Tibial artery (tissue), 4 donors: ENCODE data around the gene FBXO38.

Experiments used
- DNase-seq, 2 donors: peaks; one replicate each; pipeline ENCODE4 v3.0.0-alpha.2; 2019
- H3K27ac ChIP-seq, 2 donors: fragments of 200-600 bp; sonication (generic) in 1 of 2; 1 replicate in 1 of 2; 2 replicates in 1 of 2; pipeline ENCODE4 v1.5.1; 2018 to 2019; ENCODE audit warnings: mild to moderate bottlenecking in 1 of 2
- H3K27me3 ChIP-seq, 2 donors: fragments of 200-600 bp; sonication (generic) in 1 of 2; one replicate each; pipeline versions ENCODE4 v1.5.1 to v1.6.0; 2016 to 2019
- H3K36me3 ChIP-seq, 3 donors: fragments of 200-600 bp; sonication (generic) in 2 of 3; one replicate each; pipeline ENCODE4 v1.5.1; 2016 to 2019; ENCODE audit warnings: mild to moderate bottlenecking in 2 of 3
- H3K4me1 ChIP-seq, 4 donors: fragments of 200-600 bp; sonication (generic) in 2 of 4; 1 replicate in 3 of 4; 2 replicates in 1 of 4; pipeline ENCODE4 v1.5.1; 2016 to 2019
- H3K4me3 ChIP-seq, 2 donors: fragments of 200-600 bp; sonication (generic) in 1 of 2; 1 replicate in 1 of 2; 2 replicates in 1 of 2; pipeline ENCODE4 v1.5.1; 2018 to 2019; ENCODE audit warnings: mild to moderate bottlenecking in 2 of 2
- H3K9me3 ChIP-seq, 3 donors: fragments of 200-600 bp; sonication (generic) in 1 of 3; one replicate each; pipeline ENCODE4 v1.5.1; 2016 to 2019
- intact Hi-C: fragments of 100-400 bp; cut with DNase I; formaldehyde crosslinking; loops from one replicate; pipeline ENCODE4 v1.15.0; 2023; ENCODE audit warnings: low total_unique reads
- TF ChIP-seq, protein P1 (sequence below), 2 experiments: fragments of 200-600 bp in 1 of 2; fragments of 450-650 bp in 1 of 2; IDR thresholded peaks; one replicate each; pipeline ENCODE4 v1.5.1; 2017 to 2019; ENCODE audit warnings: antibody characterized with exemption in 2 of 2, mild to moderate bottlenecking in 1 of 2, moderate library complexity in 1 of 2

Gene FBXO38

DNA sequence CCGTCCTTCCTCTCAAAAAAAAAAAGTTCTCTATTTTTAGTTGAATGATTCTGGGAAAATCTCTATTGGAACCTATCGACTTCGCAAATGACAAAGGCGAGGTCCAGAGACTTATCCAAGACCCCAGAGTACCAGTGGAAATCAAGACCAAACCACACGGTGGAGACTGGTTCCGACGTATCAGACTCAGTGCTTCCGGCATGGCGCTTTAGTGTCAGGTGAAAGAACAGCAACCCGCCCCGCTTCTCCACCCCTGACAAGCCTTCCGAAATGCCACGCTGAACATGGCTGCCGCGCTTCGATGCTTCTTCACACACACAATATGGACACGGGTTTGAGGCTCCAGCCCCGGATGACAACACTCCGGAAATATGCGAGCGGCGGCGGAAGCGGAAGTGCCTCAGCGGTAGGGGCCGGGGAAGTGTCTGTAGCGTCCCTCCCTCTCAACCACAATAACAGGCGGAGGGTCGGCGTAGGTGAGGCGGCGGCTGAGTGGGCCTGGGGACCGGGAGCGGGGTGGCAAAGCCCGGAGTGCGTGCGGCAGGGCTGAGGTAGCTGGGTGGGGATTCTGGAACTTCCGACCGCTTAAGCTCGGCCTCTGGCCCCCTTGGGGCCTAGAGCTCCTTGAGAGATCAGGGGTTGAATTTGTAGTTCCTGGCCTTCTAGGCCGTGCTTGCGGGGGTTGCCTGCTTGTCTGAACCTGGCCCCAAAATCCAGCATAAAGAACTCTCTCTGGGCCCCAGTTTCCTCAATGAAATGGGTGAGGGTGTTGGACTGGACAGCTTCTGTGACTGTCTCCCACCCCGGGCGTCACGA is at the start of gene FBXO38:
Gene FBXO38, plus strand, starts transcription at position 395 of the 816 bp plus-strand sequence. CDS start 10,819 bp downstream, outside the sequence.
- peaks cover 0 to 27% (median 17%) of the 10 kb centered on the region in 4 donors for H3K4me1 ChIP-seq
- DNase-seq, result peak; percentile 98
- H3K9me3 ChIP-seq, result no peaks in the 10 kb centered on the region
- no peaks in the 10 kb centered on the region for H3K27me3 ChIP-seq
- TF ChIP-seq, protein P1, sequence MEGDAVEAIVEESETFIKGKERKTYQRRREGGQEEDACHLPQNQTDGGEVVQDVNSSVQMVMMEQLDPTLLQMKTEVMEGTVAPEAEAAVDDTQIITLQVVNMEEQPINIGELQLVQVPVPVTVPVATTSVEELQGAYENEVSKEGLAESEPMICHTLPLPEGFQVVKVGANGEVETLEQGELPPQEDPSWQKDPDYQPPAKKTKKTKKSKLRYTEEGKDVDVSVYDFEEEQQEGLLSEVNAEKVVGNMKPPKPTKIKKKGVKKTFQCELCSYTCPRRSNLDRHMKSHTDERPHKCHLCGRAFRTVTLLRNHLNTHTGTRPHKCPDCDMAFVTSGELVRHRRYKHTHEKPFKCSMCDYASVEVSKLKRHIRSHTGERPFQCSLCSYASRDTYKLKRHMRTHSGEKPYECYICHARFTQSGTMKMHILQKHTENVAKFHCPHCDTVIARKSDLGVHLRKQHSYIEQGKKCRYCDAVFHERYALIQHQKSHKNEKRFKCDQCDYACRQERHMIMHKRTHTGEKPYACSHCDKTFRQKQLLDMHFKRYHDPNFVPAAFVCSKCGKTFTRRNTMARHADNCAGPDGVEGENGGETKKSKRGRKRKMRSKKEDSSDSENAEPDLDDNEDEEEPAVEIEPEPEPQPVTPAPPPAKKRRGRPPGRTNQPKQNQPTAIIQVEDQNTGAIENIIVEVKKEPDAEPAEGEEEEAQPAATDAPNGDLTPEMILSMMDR (IDR thresholded peaks at IDR 0.05), result peak in 1 of 2 experiments; percentile 22
- peaks cover 0 to 4% (median 0%) of the 10 kb centered on the region in 3 donors for H3K36me3 ChIP-seq
- H3K4me3 ChIP-seq, result peak within 1 kb of the TSS; percentile 66 to 93
- peak within 1 kb of the TSS; percentile 84 to 93 for H3K27ac ChIP-seq
- intact Hi-C loops, result no loop called here

GRCh38 chr5:148335259-148335658 is 48.5 kb upstream of the FBXO38 start, which contains the start of gene SPINK9:
Gene SPINK9 (plus strand): TSS chr5:148335559. CDS start chr5:148335614, 55 bp downstream.
- H3K27ac ChIP-seq, result no peak within 1 kb of the TSS
- H3K4me1 ChIP-seq, result no peaks in the 10 kb centered on the region
- no peak for DNase-seq
- no peaks in the 10 kb centered on the region for H3K27me3 ChIP-seq
- TF ChIP-seq, protein P1 (IDR thresholded peaks at IDR 0.05), result no peak
- H3K4me3 ChIP-seq, result no peak within 1 kb of the TSS
- H3K9me3 ChIP-seq, result peaks cover 0 to 7% (median 0%) of the 10 kb centered on the region in 3 donors
- no peaks in the 10 kb centered on the region for H3K36me3 ChIP-seq
- intact Hi-C loops, result no loop called here

GRCh38 chr5:148336704-148337435 is 46.9 kb upstream of the FBXO38 start:
- DNase-seq, result no peak
- Histone ChIP-seq H3K36me3 (no peaks in the 10 kb centered on the region), H3K4me3 (no peak overlapping the region), H3K27ac (no peak overlapping the region), H3K4me1 (no peaks in the 10 kb centered on the region), H3K9me3 (peaks cover 0 to 7% (median 0%) of the 10 kb centered on the region in 3 donors), H3K27me3 (no peaks in the 10 kb centered on the region)
- intact Hi-C loops, result no loop called here
- TF ChIP-seq, protein P1 (IDR thresholded peaks at IDR 0.05), result no peak

DNA sequence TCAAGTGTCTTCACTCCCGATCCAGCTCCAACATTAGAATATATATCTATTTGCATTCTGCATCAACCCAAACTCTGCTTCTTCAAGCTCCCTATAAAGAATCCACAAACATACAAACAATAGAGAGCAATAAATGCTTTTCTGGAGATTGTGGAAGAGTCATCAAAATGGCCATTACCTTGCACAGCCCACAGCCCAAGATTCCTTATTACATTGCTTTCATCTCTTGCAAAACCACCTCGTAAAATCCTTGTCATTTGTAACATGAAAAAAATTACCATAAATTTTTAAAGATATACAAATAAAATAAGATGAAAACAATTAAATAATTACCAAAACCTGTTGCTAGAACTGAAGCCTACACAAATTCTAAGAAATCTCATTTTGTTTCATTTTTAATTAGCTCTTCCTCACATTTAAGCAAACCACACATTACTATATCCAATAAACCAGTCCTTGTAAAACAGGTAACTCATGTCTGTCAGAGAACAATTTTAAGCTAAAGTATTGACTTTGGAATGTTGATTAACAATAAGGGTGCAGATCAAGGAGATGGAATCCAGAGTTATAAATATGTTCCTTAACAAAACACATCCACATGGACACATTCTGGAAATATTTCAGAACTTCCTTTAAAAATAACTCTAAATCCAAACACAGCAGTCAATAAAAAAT is 41.2 kb upstream of the FBXO38 start:
- Histone ChIP-seq H3K27ac (no peak overlapping the region), H3K4me1 (peaks cover 0 to 8% (median 4%) of the 10 kb centered on the region in 4 donors), H3K36me3 (no peaks in the 10 kb centered on the region), H3K27me3 (no peaks in the 10 kb centered on the region), H3K4me3 (no peak overlapping the region), H3K9me3 (no peaks in the 10 kb centered on the region)
- TF ChIP-seq, protein P1 (IDR thresholded peaks at IDR 0.05), result no peak
- DNase-seq, result no peak
- intact Hi-C loops, result no loop called here

DNA sequence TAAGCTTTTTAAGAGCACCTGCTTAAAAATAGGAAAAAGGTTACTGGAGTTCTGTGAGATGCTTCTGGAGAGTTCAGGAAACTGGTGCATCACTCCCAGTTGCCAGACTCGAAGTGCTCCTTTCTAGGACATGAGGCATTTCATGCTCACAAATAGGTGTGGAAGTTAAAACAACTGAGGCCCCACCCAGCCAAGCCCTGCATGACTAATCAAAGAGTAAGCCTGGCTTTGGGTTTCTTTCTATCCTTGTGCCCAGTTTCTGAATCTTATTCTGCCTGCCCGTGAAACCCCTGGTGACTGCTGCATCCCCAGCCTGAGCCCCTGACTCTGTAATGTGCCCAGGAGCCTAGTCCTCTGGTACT is 40.7 kb upstream of the FBXO38 start:
- no peaks in the 10 kb centered on the region for H3K27me3 ChIP-seq
- H3K4me3 ChIP-seq, result no peak overlapping the region
- no peak overlapping the region for H3K27ac ChIP-seq
- no peak for DNase-seq
- TF ChIP-seq, protein P1 (IDR thresholded peaks at IDR 0.05), result no peak
- peaks cover 0 to 8% (median 4%) of the 10 kb centered on the region in 4 donors for H3K4me1 ChIP-seq
- intact Hi-C loops, result no loop called here
- no peaks in the 10 kb centered on the region for H3K36me3 ChIP-seq
- no peaks in the 10 kb centered on the region for H3K9me3 ChIP-seq
